NCI-H774 (cell line): ENCODE data around the gene SRC.

Experiments
- DNase-seq: peaks from one replicate; lab custom pipeline; 2025; lab: John Stamatoyannopoulos, UW

SRC gene

DNA sequence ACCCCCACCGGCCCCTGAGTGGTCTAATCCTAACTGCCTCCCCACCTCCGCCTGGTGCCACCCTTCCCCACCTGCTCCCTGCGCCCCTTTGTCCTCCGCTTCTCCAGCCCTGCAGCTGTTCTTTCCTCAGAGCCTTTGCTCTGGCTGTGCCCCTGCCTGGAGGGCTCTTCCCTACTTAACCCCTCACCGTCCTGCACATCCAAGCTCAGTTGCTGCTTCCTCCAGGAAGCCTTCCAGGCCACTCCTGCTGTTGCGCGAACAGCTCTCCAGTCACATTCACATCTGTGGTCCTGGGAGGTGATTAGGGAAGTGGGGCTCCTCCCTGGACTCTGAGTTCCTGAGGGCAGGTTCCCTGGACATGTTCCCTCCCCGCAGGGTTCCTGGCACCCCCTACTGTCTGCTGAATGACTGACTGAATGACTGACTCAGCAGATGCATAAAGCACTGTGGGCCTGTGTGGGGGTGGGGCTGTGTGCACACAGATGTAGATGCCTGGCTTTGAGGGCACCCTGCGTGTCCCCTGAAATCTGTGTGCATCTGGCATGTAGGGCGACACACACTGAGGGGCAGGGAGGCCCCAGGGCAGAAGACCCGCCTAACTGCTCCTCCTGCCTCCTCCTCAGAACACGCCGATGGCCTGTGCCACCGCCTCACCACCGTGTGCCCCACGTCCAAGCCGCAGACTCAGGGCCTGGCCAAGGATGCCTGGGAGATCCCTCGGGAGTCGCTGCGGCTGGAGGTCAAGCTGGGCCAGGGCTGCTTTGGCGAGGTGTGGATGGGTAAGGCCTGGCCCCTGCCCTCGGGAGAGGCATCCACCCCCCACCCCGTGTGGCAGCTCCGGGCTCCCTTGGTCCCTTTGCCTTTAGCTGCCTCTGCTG, 51.4 kb downstream of the SRC start:
- DNase-seq: no peak

- DNase-seq: no peak
Measured at GRCh38 chr20:37397954-37398749, 52.2 kb downstream of the SRC start.

- DNase-seq: no peak
Measured at GRCh38 chr20:37398750-37399621, 53.0 kb downstream of the SRC start.

GRCh38 chr20:37401282-37401929, 55.5 kb downstream of the SRC start:
- DNase-seq: no peak

- DNase-seq: no peak
Measured at GRCh38 chr20:37401930-37402675, 56.2 kb downstream of the SRC start.

DNA sequence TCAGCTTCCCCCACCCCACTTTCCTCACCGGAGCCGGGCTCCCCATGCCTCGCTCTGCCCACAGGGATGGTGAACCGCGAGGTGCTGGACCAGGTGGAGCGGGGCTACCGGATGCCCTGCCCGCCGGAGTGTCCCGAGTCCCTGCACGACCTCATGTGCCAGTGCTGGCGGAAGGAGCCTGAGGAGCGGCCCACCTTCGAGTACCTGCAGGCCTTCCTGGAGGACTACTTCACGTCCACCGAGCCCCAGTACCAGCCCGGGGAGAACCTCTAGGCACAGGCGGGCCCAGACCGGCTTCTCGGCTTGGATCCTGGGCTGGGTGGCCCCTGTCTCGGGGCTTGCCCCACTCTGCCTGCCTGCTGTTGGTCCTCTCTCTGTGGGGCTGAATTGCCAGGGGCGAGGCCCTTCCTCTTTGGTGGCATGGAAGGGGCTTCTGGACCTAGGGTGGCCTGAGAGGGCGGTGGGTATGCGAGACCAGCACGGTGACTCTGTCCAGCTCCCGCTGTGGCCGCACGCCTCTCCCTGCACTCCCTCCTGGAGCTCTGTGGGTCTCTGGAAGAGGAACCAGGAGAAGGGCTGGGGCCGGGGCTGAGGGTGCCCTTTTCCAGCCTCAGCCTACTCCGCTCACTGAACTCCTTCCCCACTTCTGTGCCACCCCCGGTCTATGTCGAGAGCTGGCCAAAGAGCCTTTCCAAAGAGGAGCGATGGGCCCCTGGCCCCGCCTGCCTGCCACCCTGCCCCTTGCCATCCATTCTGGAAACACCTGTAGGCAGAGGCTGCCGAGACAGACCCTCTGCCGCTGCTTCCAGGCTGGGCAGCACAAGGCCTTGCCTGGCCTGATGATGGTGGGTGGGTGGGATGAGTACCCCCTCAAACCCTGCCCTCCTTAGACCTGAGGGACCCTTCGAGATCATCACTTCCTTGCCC, 57.4 kb downstream of the SRC start:
- no peak for DNase-seq

DNA sequence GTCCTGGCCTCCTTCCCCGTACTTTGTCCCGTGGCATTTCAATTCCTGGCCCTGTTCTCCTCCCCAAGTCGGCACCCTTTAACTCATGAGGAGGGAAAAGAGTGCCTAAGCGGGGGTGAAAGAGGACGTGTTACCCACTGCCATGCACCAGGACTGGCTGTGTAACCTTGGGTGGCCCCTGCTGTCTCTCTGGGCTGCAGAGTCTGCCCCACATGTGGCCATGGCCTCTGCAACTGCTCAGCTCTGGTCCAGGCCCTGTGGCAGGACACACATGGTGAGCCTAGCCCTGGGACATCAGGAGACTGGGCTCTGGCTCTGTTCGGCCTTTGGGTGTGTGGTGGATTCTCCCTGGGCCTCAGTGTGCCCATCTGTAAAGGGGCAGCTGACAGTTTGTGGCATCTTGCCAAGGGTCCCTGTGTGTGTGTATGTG, 58.5 kb downstream of the SRC start:
- no peak for DNase-seq

DNA sequence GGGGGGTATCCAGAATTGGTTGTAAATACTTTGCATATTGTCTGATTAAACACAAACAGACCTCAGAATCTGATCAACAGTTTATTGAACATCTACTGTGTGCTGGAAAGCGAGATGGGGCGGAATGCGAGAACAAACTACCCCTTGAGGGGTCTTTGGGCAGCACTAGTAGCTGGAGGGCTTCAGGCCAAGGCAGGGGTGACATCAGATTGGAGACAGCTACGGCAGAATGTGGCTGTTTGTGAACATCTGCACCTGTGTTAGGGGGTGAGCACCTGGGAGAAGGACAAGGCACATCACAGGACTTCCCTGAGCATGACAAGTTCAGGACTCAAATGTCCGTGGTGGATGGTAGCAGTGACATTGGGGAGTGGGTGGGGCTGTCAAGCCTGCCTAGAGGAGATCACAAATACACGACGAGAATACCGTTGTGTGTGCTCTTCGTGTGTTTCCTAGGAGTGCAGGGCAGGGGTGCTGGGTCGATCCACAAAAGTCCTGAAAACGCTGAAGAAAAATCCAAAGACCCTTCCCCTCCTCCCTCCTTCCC, 59.5 kb downstream of the SRC start:
- DNase-seq: no peak

DNA sequence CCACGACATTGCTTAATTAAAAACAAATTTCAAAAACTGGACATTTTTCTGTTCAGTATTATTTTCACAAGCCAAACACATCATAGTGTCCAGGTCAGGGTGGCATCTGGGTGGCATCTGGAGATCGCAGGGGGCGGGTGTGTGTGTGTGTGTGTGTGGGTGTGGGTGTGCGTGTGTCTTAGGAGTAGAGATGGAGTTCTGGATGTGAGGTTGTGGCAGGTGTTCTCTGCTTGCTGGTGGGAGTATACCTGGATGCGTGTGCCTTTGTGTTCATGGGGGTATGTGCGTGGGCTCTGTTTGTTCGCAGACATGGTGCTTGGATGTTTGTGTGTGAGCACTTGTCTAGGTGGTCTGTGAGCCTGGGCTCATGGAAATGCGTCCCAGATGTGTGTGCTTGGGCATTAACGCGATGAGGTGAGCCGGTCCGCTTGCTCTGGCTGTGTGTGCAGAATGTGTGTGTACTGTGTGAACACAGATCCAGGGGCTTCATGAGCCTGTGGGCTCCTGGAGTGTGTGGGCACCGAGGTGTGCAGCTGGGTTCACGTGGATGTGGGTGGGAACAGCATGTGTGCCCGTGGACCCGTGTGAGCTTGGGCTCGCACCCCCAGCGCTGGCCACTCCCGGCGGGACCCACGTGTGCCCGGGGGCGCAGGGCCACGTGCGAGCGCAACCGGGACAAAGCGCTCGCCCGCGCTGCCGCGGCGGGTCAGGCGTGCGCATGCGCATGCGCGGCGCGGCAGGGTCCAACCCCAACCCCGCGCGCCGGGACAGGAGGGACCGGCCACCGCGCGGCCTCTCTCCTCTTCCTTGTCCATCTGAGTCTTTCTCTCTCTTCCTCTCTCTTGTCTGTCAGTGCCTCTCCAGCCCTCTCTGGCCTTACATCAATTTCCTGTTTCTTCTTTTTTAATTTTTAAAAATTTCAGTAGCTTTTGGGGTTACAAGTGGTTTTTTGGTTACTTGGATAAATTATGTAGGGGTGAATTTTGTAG, 60.4 kb downstream of the SRC start:
- peak; percentile 46 for DNase-seq

- no peak for DNase-seq
Measured at GRCh38 chr20:37407019-37407566, 61.2 kb downstream of the SRC start.

GRCh38 chr20:37407573-37408002, 61.6 kb downstream of the SRC start:
- no peak for DNase-seq

DNA sequence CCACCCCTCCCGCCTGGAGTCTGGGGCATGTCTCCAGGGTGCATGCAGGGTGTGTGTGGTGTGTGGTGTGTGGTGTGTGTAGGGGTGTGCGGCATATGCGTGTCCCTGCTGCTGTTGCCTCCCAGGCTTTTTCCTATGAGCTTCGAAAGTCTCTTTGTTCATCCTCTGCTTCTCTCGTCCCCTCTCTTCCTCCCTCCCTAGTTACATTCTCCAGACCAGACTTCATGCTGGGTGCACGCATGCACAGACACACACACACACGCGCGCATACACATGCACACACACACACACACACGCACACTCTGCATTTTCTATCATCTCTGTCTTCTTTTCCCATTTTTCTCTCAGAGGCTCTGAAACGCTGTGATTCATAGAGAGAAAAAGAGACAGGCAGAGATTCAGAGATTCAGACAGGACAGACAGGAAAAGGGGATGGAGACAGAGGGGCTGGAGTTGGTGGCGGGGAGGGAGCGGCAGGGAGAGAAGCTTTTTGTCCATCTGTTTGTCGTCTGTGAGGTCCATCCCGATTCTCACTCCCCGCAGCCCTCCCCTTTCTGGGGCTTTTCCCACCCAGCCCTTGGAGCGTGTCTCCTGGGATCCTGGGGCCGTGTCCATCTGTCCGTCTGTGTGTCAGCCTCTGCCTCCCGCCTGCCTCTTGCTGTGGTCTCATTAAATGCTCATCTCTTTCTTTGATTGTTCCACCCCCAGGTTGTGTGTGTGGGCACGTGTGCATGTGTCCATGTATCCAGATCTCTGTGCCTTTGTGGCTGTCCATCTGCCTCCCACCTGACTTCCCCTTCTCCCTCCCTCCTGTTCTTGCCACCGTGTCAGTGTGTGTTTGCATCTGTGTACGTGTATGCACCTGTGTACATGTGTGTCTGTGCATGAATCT, 62.6 kb downstream of the SRC start:
- DNase-seq: no peak

- DNase-seq: no peak
Measured at GRCh38 chr20:37411408-37412219, 65.7 kb downstream of the SRC start.

DNA sequence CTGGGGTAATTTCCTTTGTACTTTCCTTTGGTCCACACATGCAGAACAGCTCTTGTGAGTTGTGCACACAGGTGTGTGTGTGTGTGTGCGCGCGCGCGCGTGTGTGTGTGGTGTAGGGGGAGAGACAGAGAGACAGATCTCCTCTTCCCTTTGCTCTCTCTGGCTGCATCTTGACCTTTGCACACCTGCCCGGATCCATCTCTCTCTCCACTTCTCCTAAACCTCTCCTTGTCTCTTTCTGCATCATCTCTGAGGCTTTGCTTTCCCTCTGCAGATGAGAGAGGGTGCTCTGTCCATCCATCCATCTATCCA, 67.0 kb downstream of the SRC start:
- no peak for DNase-seq

DNA sequence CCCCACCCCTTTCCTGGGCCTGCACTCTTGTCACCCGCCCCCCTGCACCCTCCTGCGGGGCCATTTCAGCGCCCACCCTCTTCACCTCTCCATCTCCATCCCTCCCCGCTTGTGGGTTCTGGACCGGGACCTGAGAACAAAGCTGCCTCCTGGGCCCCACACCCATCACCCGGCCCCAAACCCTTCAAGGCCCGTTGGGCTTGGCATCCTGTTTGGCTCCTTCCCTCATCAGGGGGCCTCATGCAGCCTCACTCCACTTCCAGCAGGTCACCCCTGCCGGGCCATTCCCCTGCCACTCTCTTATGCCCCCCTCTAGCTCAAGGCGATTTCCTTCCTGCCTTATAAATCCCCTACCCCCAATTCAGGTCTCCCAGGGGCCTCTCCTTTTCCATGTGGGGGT, 67.4 kb downstream of the SRC start:
- no peak for DNase-seq
